SJCRH30 (cell line): Measurements from ENCODE around the gene CCNB2. TPM values are rescaled to one million over a fixed set of nuclear protein-coding genes. Genes with fewer than 3 reads are reported as not detected.

Source experiments
- DNase-seq, 2 experiments: peaks; one replicate each; pipeline ENCODE4 v3.0.0-alpha.2; 2015 to 2020
- H3K27ac ChIP-seq: fragments of 250-450 bp; sonication (Bioruptor Pico); 2 replicates; pipeline ENCODE4 v1.5.1; 2020; ENCODE audit warnings: mild to moderate bottlenecking, moderate library complexity
- H3K27me3 ChIP-seq: fragments of 250-450 bp; sonication (Bioruptor Pico); 2 replicates; pipeline ENCODE4 v1.5.1; 2020; ENCODE audit warnings: mild to moderate bottlenecking, moderate library complexity
- H3K36me3 ChIP-seq: fragments of 250-450 bp; sonication (Bioruptor Pico); 2 replicates; pipeline ENCODE4 v1.5.1; 2020; ENCODE audit warnings: mild to moderate bottlenecking, moderate library complexity
- H3K4me1 ChIP-seq: fragments of 250-450 bp; sonication (Bioruptor Pico); 2 replicates; pipeline ENCODE4 v1.5.1; 2020; ENCODE audit warnings: mild to moderate bottlenecking, moderate library complexity
- H3K4me3 ChIP-seq: fragments of 250-450 bp; sonication (Bioruptor Pico); 2 replicates; pipeline ENCODE4 v1.5.1; 2020; ENCODE audit warnings: mild to moderate bottlenecking, moderate library complexity
- H3K9me3 ChIP-seq: fragments of 250-450 bp; sonication (Bioruptor Pico); replicated peaks from 2 replicates; pipeline ENCODE4 v1.5.1; 2020; ENCODE audit warnings: mild to moderate bottlenecking, moderate library complexity
- total RNA-seq: library from RNA; depleted of rRNA; stranded (reverse); fragments of >200 nt; shearing (Covaris generic); gene quantifications from 2 replicates; pipeline ENCODE4 v1.2.3, GENCODE V29; 2014; rRNA removed

The CCNB2 gene
- total RNA-seq: 193 and 201 TPM in 2 replicates

DNA sequence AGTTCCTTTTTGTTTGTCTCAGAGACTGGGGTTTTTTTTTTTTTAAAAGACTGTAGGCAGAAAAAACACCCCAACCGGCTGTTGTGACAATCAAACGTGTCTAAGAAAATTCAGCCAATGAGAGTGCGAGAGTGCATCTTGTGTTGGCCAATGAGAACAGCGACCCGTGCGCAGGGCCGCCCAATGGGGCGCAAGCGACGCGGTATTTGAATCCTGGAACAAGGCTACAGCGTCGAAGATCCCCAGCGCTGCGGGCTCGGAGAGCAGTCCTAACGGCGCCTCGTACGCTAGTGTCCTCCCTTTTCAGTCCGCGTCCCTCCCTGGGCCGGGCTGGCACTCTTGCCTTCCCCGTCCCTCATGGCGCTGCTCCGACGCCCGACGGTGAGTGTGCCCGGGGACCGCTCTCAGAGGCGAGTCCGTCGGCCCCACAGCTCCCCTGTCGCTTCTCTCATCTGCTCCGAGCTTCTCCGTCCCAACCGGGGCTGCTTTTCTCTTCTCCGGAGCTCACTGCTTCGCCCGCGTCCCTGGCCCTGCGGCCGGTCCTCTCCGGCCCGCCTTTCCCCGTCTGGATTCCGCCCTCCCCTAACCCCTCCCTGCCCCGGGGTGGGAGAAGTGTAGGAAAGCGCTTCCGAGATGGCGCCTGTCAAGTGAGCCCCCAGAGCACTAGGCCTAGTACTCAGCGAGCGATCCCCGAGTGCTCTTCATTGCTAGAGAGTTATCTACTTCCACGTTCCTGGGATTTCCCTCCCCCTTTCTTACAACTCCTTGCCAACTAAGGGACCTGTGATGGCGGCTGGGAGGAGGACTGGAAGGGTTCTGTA lies at the start of gene CCNB2:
Gene CCNB2, plus strand, starts transcription at position 235 of the 821 bp plus-strand sequence. Its CDS starts 123 bp downstream, at position 358.
- H3K36me3 ChIP-seq: peaks cover 28% of the 10 kb centered on the region
- peaks cover 3% of the 10 kb centered on the region; the same call in 1 of the 2 replicates for H3K4me1 ChIP-seq
- H3K9me3 ChIP-seq: no peaks in the 10 kb centered on the region
- peak; percentile 95 to 98 for DNase-seq
- peak within 1 kb of the TSS; percentile 95 for H3K4me3 ChIP-seq
- H3K27ac ChIP-seq: peak within 1 kb of the TSS; percentile 98
- no peaks in the 10 kb centered on the region for H3K27me3 ChIP-seq

- H3K36me3 ChIP-seq: peaks cover 89% of the 10 kb centered on the region
- no peaks in the 10 kb centered on the region for H3K27me3 ChIP-seq
- H3K4me3 ChIP-seq: no peak overlapping the region
- 0 out of 2 replicates have a peak, but pooled peaks cover 2% of the 10 kb centered on the region for H3K9me3 ChIP-seq
- no peak for DNase-seq
- no peaks in the 10 kb centered on the region for H3K4me1 ChIP-seq
- H3K27ac ChIP-seq: no peak overlapping the region
Observed at GRCh38 chr15:59059076-59059597, 45.8 kb upstream of the CCNB2 start.

- Histone ChIP-seq H3K36me3 (peaks cover 89% of the 10 kb centered on the region), H3K4me1 (no peaks in the 10 kb centered on the region), H3K9me3 (0 out of 2 replicates have a peak, but pooled peaks cover 2% of the 10 kb centered on the region), H3K27ac (no peak overlapping the region), H3K4me3 (no peak overlapping the region), H3K27me3 (no peaks in the 10 kb centered on the region)
- no peak for DNase-seq
Observed at GRCh38 chr15:59060348-59060747, 44.6 kb upstream of the CCNB2 start.

DNA sequence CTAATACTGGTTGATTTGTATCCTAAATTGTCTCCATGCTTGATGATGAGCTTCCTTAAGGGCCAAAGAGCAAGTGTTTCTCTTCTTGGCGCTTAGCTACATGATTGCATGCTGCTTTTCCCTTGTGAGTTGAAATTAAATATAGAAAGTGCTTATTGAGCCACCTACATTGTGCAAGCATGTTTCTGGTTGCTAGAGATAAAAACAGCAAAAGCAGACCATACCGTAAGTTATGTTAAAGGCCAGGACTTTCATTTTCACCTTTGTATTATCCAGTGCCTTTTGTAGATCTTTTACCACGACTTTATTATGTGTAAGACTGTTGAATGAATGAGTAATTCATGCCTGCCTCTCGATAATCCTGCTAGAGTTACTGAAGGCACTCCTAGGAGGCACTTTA lies 41.9 kb upstream of the CCNB2 start:
- 0 out of 2 replicates have a peak, but pooled peaks cover 2% of the 10 kb centered on the region for H3K9me3 ChIP-seq
- no peak for DNase-seq
- no peaks in the 10 kb centered on the region for H3K4me1 ChIP-seq
- no peaks in the 10 kb centered on the region for H3K27me3 ChIP-seq
- H3K27ac ChIP-seq: no peak overlapping the region
- H3K4me3 ChIP-seq: no peak overlapping the region
- peaks cover 90% of the 10 kb centered on the region for H3K36me3 ChIP-seq

- H3K9me3 ChIP-seq: no peaks in the 10 kb centered on the region
- DNase-seq: no peak
- H3K4me3 ChIP-seq: no peak overlapping the region
- H3K36me3 ChIP-seq: peaks cover 58% of the 10 kb centered on the region
- no peak overlapping the region for H3K27ac ChIP-seq
- H3K27me3 ChIP-seq: no peaks in the 10 kb centered on the region
- no peaks in the 10 kb centered on the region for H3K4me1 ChIP-seq
Observed at GRCh38 chr15:59069430-59069829, 35.5 kb upstream of the CCNB2 start.

GRCh38 chr15:59074607-59075006 lies 30.3 kb upstream of the CCNB2 start:
- Histone ChIP-seq H3K4me3 (no peak overlapping the region), H3K27ac (no peak overlapping the region), H3K36me3 (peaks cover 37% of the 10 kb centered on the region), H3K27me3 (no peaks in the 10 kb centered on the region), H3K4me1 (no peaks in the 10 kb centered on the region), H3K9me3 (no peaks in the 10 kb centered on the region)
- no peak for DNase-seq

- H3K27ac ChIP-seq: no peak overlapping the region
- H3K36me3 ChIP-seq: peaks cover 35% of the 10 kb centered on the region
- no peaks in the 10 kb centered on the region; the same call in 1 of the 2 replicates for H3K9me3 ChIP-seq
- H3K27me3 ChIP-seq: no peaks in the 10 kb centered on the region
- H3K4me1 ChIP-seq: no peaks in the 10 kb centered on the region
- DNase-seq: no peak
- H3K4me3 ChIP-seq: no peak overlapping the region
Observed at GRCh38 chr15:59087731-59088130, 17.2 kb upstream of the CCNB2 start.

GRCh38 chr15:59094077-59094476 lies 10.9 kb upstream of the CCNB2 start:
- no peak for DNase-seq
- Histone ChIP-seq H3K27me3 (no peaks in the 10 kb centered on the region), H3K36me3 (peaks cover 55% of the 10 kb centered on the region), H3K27ac (no peak overlapping the region), H3K4me3 (no peak overlapping the region), H3K4me1 (no peaks in the 10 kb centered on the region), H3K9me3 (no peaks in the 10 kb centered on the region)

DNA sequence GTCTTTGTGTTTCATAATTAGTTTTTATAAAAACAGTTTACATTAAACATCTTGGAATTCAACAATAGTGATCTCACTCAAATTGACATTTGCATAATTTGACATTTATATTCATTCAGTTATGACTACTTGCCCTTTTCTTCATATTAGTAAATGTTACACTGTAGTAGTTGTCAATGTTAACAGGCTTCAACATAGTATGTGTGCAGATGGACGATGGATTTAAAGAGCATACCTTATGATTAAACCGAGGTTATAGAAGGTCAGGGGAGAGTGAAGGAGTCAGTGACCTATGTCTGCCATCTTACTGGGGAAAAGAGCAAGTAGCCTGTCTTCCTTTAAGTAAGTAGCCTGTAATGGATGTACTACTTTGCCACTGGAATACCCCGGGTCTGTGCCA lies 8.5 kb upstream of the CCNB2 start:
- peaks cover 38% of the 10 kb centered on the region for H3K36me3 ChIP-seq
- DNase-seq: no peak
- H3K4me1 ChIP-seq: no peaks in the 10 kb centered on the region
- H3K4me3 ChIP-seq: no peak overlapping the region
- H3K27ac ChIP-seq: no peak overlapping the region
- no peaks in the 10 kb centered on the region for H3K9me3 ChIP-seq
- H3K27me3 ChIP-seq: no peaks in the 10 kb centered on the region

- no peak for DNase-seq
- Histone ChIP-seq H3K4me1 (peaks cover 2% of the 10 kb centered on the region; the same call in 1 of the 2 replicates), H3K36me3 (peaks cover 28% of the 10 kb centered on the region), H3K4me3 (no peak overlapping the region), H3K27ac (no peak overlapping the region), H3K27me3 (no peaks in the 10 kb centered on the region), H3K9me3 (no peaks in the 10 kb centered on the region)
Observed at GRCh38 chr15:59099162-59099685, 5.7 kb upstream of the CCNB2 start.

DNA sequence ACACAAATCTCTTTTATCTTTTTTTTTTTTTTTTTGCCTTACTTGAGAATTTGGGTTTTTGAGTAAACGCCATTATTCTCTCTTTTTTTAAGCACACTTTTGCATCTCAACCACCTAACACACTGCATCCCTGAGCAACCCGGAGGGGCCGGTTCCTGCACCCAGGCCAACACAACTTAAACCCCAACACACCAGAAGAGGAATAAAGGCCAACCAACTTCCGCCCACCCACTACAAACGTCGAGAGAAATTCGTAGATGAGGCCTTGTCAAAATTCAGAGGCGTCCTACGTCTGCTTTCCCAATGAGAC lies 389 bp upstream of the CCNB2 start:
- H3K36me3 ChIP-seq: peaks cover 27% of the 10 kb centered on the region
- no peaks in the 10 kb centered on the region for H3K27me3 ChIP-seq
- no peak for DNase-seq
- H3K4me3 ChIP-seq: peak overlapping the region; percentile 95
- peaks cover 3% of the 10 kb centered on the region; the same call in 1 of the 2 replicates for H3K4me1 ChIP-seq
- peak overlapping the region; percentile 98 for H3K27ac ChIP-seq
- no peaks in the 10 kb centered on the region for H3K9me3 ChIP-seq

DNA sequence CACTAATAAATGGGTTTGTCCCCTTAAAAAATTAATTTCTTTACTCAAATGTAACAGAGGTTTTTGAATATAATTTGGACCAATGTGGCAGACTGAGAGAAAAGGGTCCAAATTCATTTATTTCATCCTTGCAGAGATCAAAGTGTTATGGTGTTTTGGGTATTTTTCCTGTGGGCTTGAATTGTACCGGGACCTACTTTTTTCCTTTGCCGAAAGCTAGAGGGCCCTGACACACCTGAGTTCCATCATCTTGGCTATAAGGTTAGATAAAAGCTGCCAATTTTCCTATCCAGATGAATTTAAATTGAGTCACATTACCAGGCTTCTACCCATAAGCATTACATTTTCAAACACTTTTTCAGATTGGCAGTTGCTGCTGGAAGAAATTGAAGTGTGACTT lies 908 bp downstream of the CCNB2 start:
- H3K4me3 ChIP-seq: peak overlapping the region; percentile 95
- peak overlapping the region; percentile 98 for H3K27ac ChIP-seq
- no peaks in the 10 kb centered on the region for H3K9me3 ChIP-seq
- no peaks in the 10 kb centered on the region for H3K27me3 ChIP-seq
- DNase-seq: no peak
- H3K4me1 ChIP-seq: peaks cover 3% of the 10 kb centered on the region; the same call in 1 of the 2 replicates
- H3K36me3 ChIP-seq: peaks cover 35% of the 10 kb centered on the region

- Histone ChIP-seq H3K4me1 (no peaks in the 10 kb centered on the region), H3K27me3 (no peaks in the 10 kb centered on the region), H3K36me3 (peaks cover 82% of the 10 kb centered on the region), H3K27ac (no peak overlapping the region), H3K9me3 (no peaks in the 10 kb centered on the region), H3K4me3 (no peak overlapping the region)
- DNase-seq: no peak
Observed at GRCh38 chr15:59111251-59111650, 6.3 kb downstream of the CCNB2 start.

DNA sequence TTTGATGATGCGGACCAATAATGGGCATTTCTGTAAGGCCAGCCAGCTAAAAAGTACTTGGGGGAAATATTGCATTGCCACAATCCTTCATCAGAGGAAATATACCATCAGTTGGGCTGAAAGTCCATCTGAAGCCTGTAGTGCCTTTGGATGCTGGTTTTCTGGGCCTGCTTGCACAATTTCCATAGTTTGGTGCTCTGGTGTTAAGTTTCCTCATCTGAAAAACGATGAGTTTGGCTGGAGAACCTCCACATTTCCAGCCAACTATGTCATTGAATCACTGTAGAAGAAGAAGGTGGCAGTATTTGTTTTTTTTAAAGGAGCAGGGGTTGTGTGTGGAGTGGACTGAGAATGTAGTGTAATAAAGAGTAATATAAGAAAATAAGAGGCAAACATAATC lies 10.1 kb downstream of the CCNB2 start:
- Histone ChIP-seq H3K4me1 (no peaks in the 10 kb centered on the region), H3K36me3 (peaks cover 91% of the 10 kb centered on the region), H3K4me3 (no peak overlapping the region), H3K27ac (no peak overlapping the region), H3K27me3 (no peaks in the 10 kb centered on the region), H3K9me3 (no peaks in the 10 kb centered on the region)
- DNase-seq: no peak

DNA sequence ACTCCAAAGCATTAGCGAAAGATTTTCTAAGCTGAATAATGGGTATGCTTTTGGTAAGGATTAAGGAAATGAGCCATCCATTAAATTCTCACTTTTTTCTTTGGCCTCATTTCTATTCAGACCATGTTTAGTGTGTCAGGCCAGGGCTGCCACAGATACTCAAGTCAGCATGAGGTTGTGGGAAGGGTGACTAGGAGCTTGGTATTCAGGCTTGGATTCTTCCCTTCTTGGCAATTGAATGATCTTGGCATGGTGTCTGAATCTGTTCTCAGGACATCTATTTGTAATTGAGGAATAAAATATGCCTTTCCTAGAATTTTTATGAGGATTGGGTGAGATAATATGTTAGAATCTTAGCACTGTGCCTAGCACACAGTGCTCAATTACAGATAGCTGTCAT lies 11.2 kb downstream of the CCNB2 start:
- Histone ChIP-seq H3K27me3 (no peaks in the 10 kb centered on the region), H3K27ac (no peak overlapping the region), H3K4me1 (no peaks in the 10 kb centered on the region), H3K4me3 (no peak overlapping the region), H3K9me3 (no peaks in the 10 kb centered on the region), H3K36me3 (peaks cover 91% of the 10 kb centered on the region)
- no peak for DNase-seq
